Testis (tissue), 3 donors: ENCODE results near the gene ZFPM1. TPM values are rescaled to one million over a fixed set of nuclear protein-coding genes. Genes with fewer than 3 reads are reported as not detected.

Source experiments
- DNase-seq: peaks from one replicate; pipeline ENCODE4 v3.0.0-alpha.2; 2019
- H3K27ac ChIP-seq, 2 donors: fragments of 200-600 bp; sonication (generic); one replicate each; pipeline ENCODE4 v1.5.1; 2019
- H3K27me3 ChIP-seq: fragments of 200-600 bp; sonication (generic); one replicate; pipeline ENCODE4 v1.5.1; 2019
- H3K36me3 ChIP-seq: fragments of 200-600 bp; sonication (generic); one replicate; pipeline ENCODE4 v1.5.1; 2017; ENCODE audit warnings: low read depth; ENCODE audit errors: missing control alignments
- H3K4me1 ChIP-seq: fragments of 200-600 bp; sonication (generic); one replicate; pipeline ENCODE4 v1.5.1; 2019
- H3K4me3 ChIP-seq, 2 donors: fragments of 200-600 bp; sonication (generic); one replicate each; pipeline ENCODE4 v1.5.1; 2017 to 2019
- H3K9me3 ChIP-seq: fragments of 200-600 bp; sonication (generic); one replicate; pipeline ENCODE4 v1.5.1; 2017
- POLR2A ChIP-seq: fragments of 450-650 bp; IDR thresholded peaks from one replicate; pipeline ENCODE4 v1.6.1; 2017; ENCODE audit warnings: antibody characterized with exemption, mild to moderate bottlenecking, moderate library complexity
- WGBS, 2 donors: methylation state at CpG; one replicate each; pipeline ENCODE4 v1.1.5; 2018; 5-methylcytosine and 5-hydroxymethylcytosine counted together
- intact Hi-C: fragments of 100-400 bp; cut with DNase I; formaldehyde crosslinking; loops from one replicate; pipeline ENCODE4 v1.15.1; 2023; ENCODE audit warnings: low total_unique reads
- polyA plus RNA-seq: library from polyadenylated mRNA; stranded (reverse); fragments of 350-450 nt; fragmentation: Illumina TruSeq; extraction: RNeasy Lipid Tissue Mini Kit (QIAGEN cat#74804); gene quantifications from one replicate; pipeline ENCODE4 v1.2.3, GENCODE V29; 2014; ENCODE audit warnings: low read depth, low replicate concordance; ENCODE audit not compliant: insufficient read depth
- total RNA-seq, 2 donors: library from RNA; depleted of rRNA; stranded (reverse); fragments of >200 nt; gene quantifications; one replicate each; pipeline ENCODE4 v1.2.3, GENCODE V29; 2016
- TF ChIP-seq, protein P1 (sequence below), 3 experiments: fragments of 450-650 bp in 2 of 3; fragments of 200-600 bp in 1 of 3; sonication (generic) in 1 of 3; IDR thresholded peaks; one replicate each; pipeline ENCODE4 v1.5.1; 2016 to 2019; ENCODE audit warnings: antibody characterized with exemption in 3 of 3, mild to moderate bottlenecking in 2 of 3, moderate library complexity in 1 of 3

The ZFPM1 gene
- total and polyA plus RNA-seq, 3 donors from 2014 or later: 12.8 to 25.1 (median 23.9) TPM

DNA sequence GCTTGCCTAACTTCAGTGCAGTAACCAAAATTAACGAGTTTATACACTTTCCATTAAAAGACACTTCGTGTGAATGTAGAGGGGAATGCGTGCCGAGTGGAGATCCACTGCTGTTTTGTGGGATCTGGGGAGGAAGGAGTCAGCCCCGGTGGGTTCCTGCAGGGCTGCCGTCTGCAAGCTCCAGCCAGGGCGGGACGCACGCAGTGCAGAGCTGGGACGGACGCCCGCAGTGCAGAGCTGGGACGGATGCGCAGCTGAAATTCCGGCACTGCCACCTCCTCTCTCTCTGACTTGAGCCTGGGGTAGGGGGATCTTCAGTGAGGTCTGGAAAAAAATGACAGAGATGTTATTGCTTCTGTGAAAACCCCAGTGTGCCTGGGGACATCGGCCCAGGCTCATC, 100.7 kb downstream of the ZFPM1 start:
- no peaks in the 10 kb centered on the region for H3K27me3 ChIP-seq
- WGBS, 2 donors: 89% methylated on average over 16 of the region's 16 CpGs
- intact Hi-C loops: no loop called here

DNA sequence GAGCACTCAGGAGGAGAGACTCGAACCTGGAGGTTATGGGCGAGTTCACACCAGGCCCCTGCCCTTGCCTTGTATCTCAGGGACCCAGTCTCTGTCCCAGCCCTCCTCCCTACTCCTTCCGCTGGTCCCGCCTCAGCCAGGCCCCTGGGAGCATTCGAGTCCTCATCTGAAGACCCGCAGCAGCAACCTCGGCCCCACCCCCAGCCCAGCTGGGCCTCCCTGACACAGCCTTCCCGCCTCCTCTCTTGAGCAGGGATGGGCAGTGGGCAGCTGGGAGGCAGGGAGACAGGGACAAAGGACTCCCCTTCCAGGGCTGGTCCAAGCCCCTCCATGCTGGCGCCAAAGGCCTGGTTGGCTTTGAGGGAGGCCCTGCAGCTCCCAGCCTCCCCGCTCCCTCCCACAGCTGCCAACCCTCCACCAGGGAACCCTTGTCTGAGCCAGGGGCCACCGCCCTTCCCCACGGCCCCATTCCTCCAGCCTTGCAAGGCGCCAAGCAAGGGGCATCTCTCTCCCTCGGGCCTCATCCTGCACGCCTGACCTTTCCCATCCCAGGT, 101.7 kb downstream of the ZFPM1 start:
- TF ChIP-seq, protein P1, sequence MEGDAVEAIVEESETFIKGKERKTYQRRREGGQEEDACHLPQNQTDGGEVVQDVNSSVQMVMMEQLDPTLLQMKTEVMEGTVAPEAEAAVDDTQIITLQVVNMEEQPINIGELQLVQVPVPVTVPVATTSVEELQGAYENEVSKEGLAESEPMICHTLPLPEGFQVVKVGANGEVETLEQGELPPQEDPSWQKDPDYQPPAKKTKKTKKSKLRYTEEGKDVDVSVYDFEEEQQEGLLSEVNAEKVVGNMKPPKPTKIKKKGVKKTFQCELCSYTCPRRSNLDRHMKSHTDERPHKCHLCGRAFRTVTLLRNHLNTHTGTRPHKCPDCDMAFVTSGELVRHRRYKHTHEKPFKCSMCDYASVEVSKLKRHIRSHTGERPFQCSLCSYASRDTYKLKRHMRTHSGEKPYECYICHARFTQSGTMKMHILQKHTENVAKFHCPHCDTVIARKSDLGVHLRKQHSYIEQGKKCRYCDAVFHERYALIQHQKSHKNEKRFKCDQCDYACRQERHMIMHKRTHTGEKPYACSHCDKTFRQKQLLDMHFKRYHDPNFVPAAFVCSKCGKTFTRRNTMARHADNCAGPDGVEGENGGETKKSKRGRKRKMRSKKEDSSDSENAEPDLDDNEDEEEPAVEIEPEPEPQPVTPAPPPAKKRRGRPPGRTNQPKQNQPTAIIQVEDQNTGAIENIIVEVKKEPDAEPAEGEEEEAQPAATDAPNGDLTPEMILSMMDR (IDR thresholded peaks at IDR 0.05): no peak
- no peak for TF ChIP-seq POLR2A
- no peak for DNase-seq
- Histone ChIP-seq H3K4me1 (peaks cover 9% of the 10 kb centered on the region), H3K36me3 (no peaks in the 10 kb centered on the region), H3K27ac (no peak overlapping the region), H3K9me3 (no peaks in the 10 kb centered on the region), H3K27me3 (no peaks in the 10 kb centered on the region), H3K4me3 (no peak overlapping the region)
- intact Hi-C loops: no loop called here
- 83 to 87% methylated on average over 14 to 15 of the region's 15 CpGs for WGBS, 2 donors

More for the DNA sequence above, 100.7 kb downstream of the ZFPM1 start:
- H3K4me3 ChIP-seq: no peak overlapping the region
- H3K27ac ChIP-seq: no peak overlapping the region
- no peaks in the 10 kb centered on the region for H3K36me3 ChIP-seq
- H3K9me3 ChIP-seq: no peaks in the 10 kb centered on the region
- peaks cover 11% of the 10 kb centered on the region for H3K4me1 ChIP-seq
- no peak for TF ChIP-seq POLR2A
- TF ChIP-seq, protein P1 (IDR thresholded peaks at IDR 0.05): no peak
- DNase-seq: no peak

DNA sequence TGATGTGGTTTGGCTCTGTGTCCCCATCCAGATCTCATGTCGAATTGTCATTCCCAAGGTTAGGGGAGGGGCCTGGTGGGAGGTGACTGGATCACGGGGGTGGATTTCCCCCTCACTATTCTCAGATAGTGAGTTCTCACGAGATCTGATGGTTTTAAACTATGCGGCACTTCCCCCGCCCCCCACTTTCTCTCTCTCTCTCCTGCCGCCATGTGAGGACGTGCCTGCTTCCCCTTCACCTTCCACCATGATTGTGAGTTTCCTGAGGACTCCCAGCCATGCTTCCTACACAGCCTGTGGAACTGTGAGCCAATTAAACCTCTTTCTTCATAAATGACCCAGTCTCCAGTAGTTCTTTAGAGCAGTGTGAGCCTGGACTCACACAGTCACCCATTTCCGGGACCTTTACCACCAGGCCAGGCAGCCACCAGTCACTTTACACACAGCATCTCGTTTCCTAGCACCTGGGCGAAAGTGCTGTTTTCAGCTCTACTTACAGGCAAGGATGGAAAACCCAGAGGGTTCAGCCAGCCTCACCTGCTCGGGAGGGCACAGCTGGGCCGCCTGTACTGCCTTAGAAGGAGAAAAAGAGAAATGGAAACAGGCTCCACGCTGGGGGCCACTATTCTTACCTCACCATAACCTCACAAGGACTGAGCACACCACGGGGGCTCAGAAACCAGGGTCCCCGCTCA, 103.4 kb downstream of the ZFPM1 start:
- Histone ChIP-seq H3K9me3 (no peaks in the 10 kb centered on the region), H3K36me3 (no peaks in the 10 kb centered on the region), H3K27ac (no peak overlapping the region), H3K4me1 (no peaks in the 10 kb centered on the region), H3K4me3 (no peak overlapping the region), H3K27me3 (no peaks in the 10 kb centered on the region)
- 80 to 88% methylated on average over 14 to 15 of the region's 15 CpGs for WGBS, 2 donors
- TF ChIP-seq POLR2A: no peak
- TF ChIP-seq, protein P1 (IDR thresholded peaks at IDR 0.05): no peak
- intact Hi-C loops: no loop called here
- DNase-seq: no peak

DNA sequence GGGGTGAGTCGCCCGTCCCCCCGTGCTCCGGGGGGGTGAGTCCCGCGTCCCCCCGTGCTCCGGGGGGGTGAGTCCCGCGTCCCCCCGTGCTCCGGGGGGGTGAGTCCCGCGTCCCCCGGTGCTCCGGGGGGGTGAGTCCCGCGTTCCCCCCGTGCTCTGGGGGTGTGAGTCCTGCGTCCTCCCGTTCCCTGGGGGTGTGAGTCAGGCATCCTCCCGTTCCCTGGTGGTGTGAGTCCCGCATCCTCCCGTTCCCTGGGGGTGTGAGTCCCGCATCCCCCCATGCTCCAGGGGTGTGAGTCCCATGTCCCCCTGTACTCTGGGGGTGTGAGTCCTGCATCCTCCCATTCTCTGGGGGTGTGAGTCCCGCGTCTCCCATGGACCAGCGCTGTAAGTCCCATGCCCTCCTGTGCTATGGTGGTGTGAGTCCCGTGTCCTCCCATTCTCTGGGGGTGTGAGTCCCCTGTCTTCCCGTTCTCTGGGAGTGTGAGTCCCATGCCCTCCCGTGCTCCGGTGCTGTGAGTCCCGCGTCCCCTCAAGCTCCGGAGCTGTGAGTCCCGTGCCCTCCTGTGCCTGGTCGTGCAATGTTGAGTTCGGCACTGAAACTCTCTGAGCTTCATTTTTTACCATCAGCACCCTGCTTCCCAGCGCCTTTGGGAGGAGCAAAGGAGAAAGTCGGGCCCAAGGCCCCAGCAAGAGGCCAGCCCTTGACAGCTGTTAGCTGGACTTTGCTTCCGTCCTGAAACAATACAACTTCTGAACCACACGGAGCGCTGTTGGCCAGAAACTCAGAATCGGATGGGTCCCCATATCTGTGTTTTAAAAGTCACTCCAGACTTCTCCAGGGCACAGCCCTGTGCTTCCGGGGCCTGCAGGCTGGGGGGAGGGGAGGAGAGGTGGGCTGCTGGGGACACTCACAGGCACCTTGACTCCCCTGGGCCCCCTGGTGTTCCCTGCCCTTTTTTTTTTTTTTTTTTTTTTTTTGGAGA, 105.7 kb downstream of the ZFPM1 start:
- Histone ChIP-seq H3K4me3 (no peak overlapping the region), H3K27ac (no peak overlapping the region), H3K27me3 (no peaks in the 10 kb centered on the region), H3K36me3 (no peaks in the 10 kb centered on the region), H3K4me1 (no peaks in the 10 kb centered on the region), H3K9me3 (no peaks in the 10 kb centered on the region)
- intact Hi-C loops: no loop called here
- TF ChIP-seq POLR2A: no peak
- TF ChIP-seq, protein P1 (IDR thresholded peaks at IDR 0.05): peak in 2 of 3 experiments; percentile 40 to 46
- WGBS, 2 donors: 52 to 58% methylated on average over 20 to 43 of the region's 45 CpGs
- peak; percentile 79 for DNase-seq
